GM12874 (cell line): ENCODE data around the gene TP63.

Source experiments
- CTCF ChIP-seq: IDR thresholded peaks from 2 replicates; pipeline ENCODE4 v1.5.1; 2011; ENCODE audit warnings: low read depth, mild to moderate bottlenecking, control low read depth, low read length, moderate library complexity; ENCODE audit not compliant: insufficient read depth

Gene TP63

GRCh38 chr3:189941679-189942078 lies 310.5 kb downstream of the TP63 start:
- no peak for TF ChIP-seq CTCF

- TF ChIP-seq CTCF, result no peak
These were observed 311.8 kb downstream of the TP63 start for GRCh38 chr3:189942948-189943347.

GRCh38 chr3:189944285-189945145 lies 313.3 kb downstream of the TP63 start:
- TF ChIP-seq CTCF, result no peak

- no peak for TF ChIP-seq CTCF
These were observed 314.9 kb downstream of the TP63 start for GRCh38 chr3:189945935-189946709.
